Activated CD8-positive, alpha-beta memory T cell treated with anti-CD3 and anti-CD28 coated beads for 1 hour (primary cell): ENCODE data around the gene GATAD2A.

Experiments used
- DNase-seq, 2 donors: peaks; one replicate each; pipeline ENCODE4 v3.0.0-alpha.2; 2020; ENCODE audit warnings: low read depth in 1 of 2; ENCODE audit errors: extremely low read depth in 1 of 2

GATAD2A gene

GRCh38 chr19:19504754-19505668 is 99.5 kb downstream of the GATAD2A start:
- DNase-seq, result no peak

- no peak for DNase-seq
Observed at GRCh38 chr19:19505669-19506326, 100.3 kb downstream of the GATAD2A start.

GRCh38 chr19:19506592-19506991 is 101.1 kb downstream of the GATAD2A start:
- DNase-seq, result no peak

GRCh38 chr19:19507354-19507753 is 101.9 kb downstream of the GATAD2A start:
- DNase-seq, result no peak

GRCh38 chr19:19508217-19508616 is 102.7 kb downstream of the GATAD2A start:
- no peak for DNase-seq

- no peak for DNase-seq
Observed at GRCh38 chr19:19510432-19510831, 105.0 kb downstream of the GATAD2A start.

GRCh38 chr19:19513682-19514081 is 108.2 kb downstream of the GATAD2A start:
- DNase-seq, result no peak

GRCh38 chr19:19514215-19514657 is 108.8 kb downstream of the GATAD2A start:
- DNase-seq, result no peak

GRCh38 chr19:19514881-19515641 is 109.6 kb downstream of the GATAD2A start, which contains the start of gene TSSK6:
TSSK6 (minus strand) TSS chr19:19515548; CDS start chr19:19515427, 121 bp downstream.
- DNase-seq, result no peak

- peak; percentile 82 to 88 for DNase-seq
Observed at GRCh38 chr19:19515642-19516519, 110.4 kb downstream of the GATAD2A start, which contains the start of gene NDUFA13. NDUFA13 (plus strand) TSS chr19:19516225; CDS start chr19:19516239, 14 bp downstream.

- DNase-seq, result no peak
Observed at GRCh38 chr19:19517235-19517619, 111.8 kb downstream of the GATAD2A start.

- DNase-seq, result no peak
Observed at GRCh38 chr19:19520989-19521388, 115.5 kb downstream of the GATAD2A start.

GRCh38 chr19:19523177-19523576 is 117.7 kb downstream of the GATAD2A start:
- no peak for DNase-seq

GRCh38 chr19:19524053-19524452 is 118.6 kb downstream of the GATAD2A start:
- no peak for DNase-seq

- DNase-seq, result no peak
Observed at GRCh38 chr19:19525611-19526380, 120.3 kb downstream of the GATAD2A start.

- no peak for DNase-seq
Observed at GRCh38 chr19:19526581-19527370, 121.3 kb downstream of the GATAD2A start.

- no peak for DNase-seq
Observed at GRCh38 chr19:19527371-19527656, 121.8 kb downstream of the GATAD2A start.

GRCh38 chr19:19527674-19528625 is 122.5 kb downstream of the GATAD2A start:
- no peak for DNase-seq
